NCI-H187 treated with DMSO at 0.1 percent for 48 hours (cell line): ENCODE results near the gene HOXA6.

Source experiments
- DNase-seq: peaks from one replicate; lab custom pipeline; 2025; lab: John Stamatoyannopoulos, UW

Gene HOXA6

DNA sequence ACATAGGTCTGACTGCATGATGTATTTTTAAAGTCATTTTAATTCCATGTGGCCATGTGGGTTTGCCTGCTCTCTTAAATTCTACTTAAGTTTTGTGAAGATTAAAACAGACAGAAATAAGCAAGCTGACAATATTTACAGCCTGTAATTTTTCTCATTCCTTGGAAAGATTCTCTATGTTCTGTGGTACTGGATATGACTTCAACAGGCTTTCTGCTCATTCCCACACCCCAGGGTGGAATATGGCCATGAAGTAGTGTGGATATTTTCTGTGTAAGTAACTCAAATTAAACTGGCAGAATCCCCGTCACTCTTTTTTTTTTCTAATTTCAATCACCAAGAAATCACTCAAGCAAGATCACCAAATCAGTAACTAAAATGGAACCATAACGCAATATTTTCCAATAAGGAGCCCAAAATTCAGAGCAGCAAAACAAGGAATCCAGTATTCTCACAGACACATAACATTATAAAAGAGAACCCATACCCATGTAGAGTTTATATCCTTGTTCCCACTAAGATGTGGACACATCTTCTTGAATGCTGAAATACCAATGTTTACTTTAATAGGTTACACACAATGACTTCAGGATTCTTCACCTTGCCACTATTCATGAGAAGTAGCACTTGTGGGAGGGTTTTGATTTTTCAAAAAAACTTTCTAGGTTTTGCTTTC lies 9.8 kb downstream of the HOXA6 start:
- DNase-seq, result no peak

DNA sequence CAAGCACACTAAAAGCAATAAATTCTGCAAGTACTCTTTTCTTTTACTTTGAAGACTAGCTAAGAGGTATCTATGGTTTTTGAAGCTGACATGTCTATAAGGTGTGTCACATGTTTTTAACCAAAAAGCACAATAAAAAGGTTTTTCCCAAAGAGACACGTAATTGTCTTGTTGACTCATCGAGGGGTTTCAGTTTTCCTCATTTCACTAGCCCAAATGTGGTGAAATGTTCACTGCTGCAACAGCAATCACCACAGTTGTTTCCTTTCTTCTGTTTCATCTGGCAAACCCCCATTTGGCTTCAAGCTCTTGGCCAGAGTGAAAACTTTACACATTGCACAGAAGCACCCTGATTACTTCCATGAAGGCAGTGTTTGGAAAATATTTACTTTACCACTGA lies 13.2 kb downstream of the HOXA6 start:
- DNase-seq, result no peak

DNA sequence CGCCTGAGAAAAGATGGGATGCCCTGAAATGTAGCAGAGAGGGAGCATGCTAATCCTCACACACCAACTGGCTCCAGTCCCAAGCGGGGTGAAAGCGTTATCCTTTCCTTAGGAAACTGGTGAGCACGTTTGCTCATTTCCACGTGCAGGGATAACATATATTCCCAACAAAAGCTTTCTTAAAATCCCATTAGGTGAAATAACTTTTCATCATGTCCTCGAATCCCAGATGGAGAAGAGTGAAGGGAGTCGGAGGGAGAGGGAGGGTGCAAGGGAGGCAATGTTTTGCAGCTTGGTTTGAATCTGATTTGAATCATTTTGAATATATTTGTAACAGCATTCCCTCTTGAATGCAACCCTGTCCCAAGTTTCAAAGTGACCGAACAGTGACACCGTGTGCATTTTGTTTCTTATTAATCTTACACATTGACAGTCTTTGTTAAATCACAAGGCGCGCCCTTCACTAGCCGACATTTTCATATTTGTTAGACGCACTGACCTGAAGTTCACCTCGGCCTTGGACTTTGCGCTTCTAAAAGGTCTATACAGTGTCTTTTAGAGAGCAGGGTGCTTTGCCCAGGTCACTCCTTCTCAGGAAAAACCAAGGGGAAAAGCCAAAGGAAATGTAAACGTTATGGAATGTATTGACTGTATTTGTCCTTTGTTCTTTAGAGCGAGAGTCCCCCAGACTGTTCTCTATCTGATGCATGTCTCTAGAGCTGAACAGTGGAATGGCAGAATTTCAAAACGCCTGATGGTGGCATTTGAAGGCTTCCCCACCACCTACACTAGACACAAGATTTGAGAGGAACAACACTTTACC lies 14.0 kb downstream of the HOXA6 start:
- DNase-seq, result no peak

DNA sequence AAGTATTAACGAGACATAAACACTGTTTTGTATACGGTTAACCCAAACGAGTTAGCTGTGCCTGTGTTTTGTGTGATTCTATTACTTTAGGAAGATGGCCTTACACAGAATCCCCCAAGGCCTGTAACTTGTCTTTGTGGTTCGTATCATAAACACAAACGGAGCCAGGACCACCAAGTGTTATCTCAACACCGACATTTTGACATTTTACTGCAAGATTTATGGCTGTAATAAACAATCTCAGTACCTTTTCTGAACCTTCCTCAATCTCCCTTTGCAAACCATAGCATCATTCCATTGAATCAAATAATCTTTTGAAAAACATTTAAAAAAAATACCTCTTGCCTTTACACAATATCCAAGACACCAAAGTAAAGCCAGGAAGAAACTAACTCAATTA lies 14.6 kb downstream of the HOXA6 start:
- DNase-seq, result no peak

DNA sequence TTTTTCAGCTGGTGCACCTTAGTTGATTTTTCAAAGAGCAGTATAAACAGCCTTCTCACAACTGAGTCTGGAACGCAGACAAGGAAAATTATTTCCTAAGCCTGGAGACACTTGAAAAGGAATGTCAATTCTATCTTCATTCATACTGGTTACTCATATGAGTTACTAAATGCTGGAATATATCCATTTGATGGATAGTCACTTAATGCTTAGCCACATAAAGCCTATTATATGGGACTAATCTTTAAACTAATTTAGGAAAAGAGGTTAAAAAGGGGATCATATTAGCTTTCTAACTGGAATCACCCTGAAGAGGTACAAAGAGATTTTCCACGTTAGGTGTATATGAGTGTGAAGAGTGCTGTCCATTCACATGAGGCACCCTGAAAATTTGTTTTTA lies 15.4 kb downstream of the HOXA6 start:
- no peak for DNase-seq

DNA sequence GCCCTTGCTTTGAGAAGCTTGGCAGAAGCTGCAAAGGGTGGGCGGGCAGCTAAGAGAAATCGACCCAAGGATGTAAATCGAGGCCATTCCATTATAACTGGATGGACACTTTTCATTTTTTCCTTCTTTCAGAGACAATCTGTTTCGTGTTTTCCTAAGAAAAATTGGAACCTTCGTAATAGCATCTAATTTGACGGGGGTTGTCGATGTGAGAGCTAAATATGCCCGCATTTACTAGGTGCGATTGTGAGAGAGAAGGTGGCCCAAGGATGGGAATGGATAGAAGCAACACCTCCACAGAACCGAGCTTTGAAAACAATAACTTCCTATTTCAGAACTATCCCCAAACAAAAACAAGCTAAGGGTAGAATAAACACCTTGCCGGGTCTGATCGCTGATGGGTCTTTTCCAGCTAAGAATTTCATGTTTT lies 16.2 kb downstream of the HOXA6 start:
- DNase-seq, result no peak

DNA sequence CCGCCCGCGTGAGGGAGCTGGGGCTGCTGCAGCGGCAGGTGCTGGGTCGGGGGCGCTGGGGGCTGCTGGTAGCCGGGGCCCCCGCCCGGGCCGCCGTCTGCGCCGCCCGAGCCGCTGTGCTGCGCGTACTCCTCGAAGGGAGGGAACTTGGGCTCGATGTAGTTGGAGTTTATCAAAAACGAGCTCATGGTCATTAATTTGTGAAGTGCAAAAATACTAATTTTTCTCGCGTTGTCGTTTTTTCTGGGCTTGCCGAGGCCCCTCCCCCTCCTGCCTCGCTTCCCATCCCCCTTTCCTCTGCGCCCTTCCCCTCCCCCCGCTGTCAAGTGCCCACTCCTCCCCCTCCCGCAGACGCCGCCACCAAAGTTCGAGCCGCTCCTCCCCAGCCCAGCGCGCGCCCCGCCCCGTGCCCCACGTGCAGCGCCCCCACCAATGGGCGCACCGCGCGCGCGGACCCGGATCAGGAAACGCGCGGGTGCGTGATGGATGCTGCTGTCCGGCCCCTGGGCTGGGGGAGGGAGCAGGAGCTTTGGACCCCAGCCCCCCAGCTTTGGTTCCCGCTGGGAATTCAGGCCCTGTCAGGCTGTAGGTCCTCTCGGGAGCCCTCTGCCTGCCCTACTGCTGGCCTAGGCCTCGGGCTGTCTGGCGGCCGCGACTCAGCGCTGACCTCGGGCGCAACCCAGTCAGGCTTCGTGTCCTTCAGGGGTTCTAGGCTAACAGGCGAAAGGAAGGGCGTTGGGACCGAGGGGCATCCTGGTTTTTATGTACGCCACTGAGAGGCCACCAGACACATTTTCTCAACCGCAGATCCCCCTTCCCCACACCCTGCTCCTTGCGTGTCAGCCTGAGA lies 16.8 kb downstream of the HOXA6 start, which contains the start of gene HOXA4:
TSS of gene HOXA4 (minus strand) at position 218 of the 850 bp plus-strand sequence. CDS start at position 194, 24 bp downstream.
- DNase-seq, result no peak

DNA sequence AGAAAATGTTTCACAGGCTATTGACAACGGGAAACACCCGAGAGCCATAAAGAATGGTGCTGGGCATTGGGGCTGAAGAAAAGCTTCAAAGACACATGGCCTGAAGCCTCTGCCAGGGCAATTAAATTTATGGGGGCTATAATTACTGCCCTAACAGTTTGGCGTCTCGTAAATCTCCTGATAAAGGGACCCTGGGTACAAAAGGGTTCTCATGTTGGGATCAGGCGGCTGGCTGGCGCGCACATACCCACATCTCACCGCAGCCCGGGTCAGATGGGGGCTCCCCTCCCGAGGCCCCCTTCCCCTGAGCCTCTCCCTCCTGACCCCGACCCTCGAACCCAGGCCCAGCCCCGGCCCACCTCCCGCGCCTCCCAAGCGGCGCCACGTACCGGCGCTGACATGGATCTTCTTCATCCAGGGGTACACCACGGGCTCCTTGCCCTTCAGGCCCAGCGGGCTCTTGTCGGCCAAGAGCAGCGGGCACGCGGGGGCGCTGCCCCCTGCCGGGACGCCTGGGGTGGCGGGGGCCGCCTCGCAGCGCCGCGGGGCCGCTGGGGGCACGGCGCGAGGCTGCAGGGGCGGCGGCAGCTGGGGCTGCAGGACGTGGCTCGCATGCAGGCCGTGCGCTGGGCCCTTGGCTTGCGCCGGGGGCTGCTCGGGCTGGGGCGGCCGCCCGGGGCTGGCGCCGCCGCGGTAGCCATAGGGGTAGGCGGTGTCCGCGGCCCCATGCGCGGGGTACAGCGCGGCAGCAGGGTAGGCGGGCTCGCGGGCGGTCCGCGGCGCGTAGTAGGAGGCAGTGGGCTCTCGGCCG lies 17.6 kb downstream of the HOXA6 start:
- no peak for DNase-seq

DNA sequence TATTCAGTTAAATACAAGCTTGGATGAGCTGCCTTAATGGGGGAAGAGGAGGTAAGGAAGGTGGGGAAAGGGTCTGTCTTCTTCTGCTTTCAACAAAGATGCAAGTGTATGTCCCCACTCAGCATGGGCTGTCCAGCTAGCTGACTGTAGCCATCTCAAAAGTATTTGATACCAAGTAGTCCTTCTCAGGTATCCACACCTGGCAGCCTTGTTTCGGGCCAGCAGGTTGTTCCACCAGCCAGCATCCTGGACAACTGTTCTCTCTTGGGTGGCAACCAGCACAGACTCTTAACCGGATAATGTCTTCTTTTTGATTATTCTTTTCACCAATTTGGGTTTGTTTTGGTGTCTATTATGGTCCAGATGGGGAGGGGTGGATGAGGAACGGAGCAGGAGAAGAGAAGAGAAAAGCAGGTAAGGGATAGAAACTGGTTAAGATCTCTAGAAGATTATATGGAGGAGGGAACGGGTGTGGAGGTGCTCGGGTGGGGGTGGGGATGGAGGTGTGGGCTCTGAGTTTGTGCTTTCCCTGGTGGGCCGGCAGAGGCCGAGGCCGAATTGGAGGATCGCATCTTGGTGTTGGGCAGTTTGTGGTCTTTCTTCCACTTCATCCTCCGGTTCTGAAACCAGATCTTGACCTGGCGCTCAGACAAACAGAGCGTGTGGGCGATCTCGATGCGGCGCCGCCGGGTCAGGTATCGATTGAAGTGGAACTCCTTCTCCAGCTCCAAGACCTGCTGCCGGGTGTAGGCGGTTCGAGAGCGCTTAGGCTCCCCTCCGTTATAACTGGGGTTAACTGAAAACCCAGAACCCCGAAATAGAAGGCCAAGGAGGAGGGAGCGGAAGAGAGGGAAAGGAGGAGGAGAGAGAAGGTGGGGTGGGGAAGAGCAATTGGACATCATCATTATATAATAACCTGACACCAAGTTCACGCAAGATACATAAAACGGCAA lies 18.5 kb downstream of the HOXA6 start:
- DNase-seq, result no peak

DNA sequence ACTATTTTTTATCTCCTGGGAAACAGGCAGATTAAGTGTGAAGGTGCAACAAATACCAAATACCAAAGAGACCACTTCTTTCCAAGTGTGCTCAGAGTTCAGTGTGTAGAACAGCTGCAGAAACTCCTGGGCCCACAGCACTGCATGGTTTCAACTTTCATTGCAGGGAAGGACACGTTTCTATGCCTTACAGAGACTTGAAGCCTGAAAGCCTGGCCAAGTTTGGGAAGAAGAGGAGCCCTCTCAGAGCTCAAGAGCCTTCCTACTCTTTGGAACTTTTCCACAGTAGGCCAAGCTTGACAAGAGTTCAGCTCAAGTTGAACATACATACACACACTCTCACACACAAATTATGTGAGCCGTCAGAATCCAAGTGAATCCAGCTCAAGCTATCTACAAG lies 19.5 kb downstream of the HOXA6 start:
- no peak for DNase-seq

DNA sequence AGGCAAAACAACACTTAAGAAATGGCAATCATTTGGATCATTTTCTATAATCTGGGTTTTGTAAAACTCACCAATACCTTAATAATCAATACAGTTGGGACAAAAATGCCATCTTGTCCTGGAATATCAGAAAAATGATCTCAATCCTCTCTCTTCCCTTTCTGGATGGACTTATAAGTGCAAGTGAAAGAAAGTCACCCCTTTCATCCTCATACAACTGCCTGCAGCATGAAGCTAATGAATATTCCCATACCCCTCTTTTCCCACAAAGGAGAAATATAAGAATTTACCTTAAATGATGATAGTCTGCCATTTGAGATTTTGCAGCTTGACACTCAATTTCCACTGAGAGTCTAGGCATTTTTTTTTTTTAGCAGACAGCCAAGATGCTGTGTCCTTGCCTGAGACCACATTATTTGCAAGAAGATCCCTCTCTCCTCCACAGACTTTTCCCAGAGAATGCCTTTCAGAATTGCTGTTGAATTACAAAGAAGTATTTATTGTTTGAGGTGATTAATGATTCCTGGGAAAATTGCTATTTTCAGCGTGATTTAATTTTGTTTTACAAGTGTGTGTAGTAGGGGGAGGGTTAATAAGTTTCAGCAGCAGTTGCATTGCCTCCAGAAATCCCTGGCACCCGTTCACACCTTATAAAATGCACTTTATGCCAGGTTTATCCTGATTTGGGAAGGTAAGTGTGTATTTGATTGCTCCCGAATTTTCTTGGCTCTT lies 20.8 kb downstream of the HOXA6 start:
- DNase-seq, result no peak

DNA sequence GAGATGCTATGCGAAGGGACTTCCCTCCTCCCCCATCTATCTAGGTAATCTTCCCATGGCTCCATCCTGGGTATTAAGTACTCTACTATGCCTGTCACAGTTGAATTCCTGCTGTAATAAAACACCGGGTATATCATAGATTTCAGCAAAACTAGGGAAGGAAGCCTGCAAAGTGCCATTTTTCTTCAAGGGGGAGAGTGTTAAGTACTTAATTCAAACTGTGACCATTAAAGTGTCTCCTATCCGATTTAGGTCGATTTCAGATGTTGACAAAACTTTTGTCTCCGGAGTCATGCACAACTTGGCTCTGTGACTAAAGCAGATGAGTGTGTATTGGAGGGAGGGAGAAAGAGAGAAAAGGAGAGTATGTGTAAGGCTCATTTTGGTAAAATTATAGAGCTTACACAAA lies 21.6 kb downstream of the HOXA6 start:
- DNase-seq, result no peak

DNA sequence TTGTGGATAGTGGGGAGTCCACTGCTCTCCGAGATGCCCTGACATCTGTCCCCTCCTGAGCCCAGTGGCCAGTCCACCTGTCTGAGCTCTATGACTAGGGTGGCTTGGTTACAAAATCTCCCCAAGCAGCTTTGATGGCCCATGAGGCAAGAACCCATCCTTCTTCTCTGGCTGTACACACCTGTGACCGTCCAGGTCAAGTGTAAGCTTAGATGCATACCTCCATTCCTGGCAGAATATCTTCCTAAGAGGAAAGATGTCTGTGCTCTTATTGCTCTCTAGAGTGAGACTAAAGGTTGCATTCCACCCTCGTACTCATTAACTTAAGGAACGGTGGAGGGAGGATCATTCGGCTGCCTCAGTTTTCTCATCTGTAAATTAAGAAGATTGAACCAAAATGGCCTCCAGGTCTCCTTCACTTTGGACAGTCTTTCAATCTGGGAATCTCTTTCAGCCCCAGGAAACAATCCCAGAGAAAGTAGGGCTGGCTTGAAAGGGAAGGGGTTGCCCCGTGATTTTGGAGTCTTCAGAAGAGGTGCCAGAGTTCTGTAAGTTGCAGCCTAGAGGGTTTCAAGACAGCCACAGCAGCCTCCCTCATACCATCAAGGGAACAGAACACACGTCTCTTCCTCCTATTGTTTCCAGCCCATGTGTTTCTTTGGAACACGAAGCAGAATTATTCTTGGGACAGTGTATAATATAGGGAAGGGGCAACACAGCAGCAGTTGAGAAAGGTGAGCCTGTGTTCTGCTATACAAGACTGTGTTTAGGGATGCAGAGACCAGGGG lies 22.5 kb downstream of the HOXA6 start:
- no peak for DNase-seq

DNA sequence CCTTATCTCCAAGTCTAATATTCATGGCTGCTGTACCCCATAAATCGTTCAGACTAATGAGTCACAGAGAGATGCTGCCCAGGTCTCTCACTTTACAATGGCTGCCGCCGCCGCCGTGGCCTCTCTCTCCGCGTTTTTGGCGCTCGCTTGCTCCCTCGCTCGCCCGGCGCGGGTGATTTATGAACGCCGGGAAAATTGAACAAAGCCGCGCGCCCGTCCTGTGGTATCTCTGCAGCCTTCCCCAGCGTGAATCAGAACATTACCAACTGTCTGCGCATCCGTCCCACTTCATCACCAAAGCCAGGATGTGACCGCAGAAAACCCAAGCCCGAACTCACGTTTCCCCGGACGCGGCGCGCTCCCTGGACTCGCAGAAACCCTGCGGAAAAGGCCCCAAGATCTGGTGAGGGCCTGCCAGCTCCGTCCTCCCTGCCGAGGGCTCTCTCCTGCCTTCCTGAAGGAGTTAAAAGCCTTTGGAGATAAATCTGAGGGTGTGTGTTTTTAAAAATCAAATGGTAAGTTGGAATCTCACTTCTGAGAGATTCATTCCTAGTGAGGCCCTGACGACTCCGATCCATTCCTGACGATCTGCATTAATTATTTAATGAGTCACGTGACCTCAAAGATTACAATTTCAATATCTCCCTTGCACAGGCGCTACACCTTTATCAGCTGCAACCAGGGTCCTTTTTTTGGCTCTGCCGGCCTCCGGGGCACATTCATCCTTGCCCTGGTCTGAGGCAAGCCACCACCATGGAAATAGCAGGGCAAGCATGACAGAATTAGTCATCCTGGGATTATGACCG lies 23.3 kb downstream of the HOXA6 start:
- no peak for DNase-seq

DNA sequence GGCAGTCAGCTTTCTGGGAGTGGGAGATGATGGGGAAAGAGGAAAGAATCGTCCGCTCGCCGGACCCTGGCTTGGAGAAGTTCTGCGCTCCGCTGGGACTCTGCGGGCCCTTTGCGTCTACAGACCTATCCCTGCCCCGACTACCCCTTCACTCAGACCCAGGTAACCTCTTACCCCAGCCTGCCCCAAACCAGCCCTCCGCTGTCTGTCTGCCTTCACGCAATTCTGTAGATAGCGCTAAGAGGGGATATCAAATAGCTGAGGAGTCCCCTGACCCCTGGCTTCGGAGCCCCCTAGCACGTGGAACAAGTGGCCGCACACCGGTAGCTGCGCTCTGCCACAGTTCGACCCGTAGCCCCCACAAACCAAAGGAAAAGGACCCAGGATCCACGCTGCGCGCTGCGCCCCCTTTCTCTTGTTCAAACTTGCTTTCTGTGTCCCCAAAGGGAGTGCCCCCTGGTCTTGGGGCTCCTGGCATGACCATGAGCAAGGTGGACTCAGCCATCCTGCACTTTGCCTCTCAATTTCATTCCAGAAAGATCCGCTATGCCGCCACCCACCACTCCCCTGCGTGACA lies 24.0 kb downstream of the HOXA6 start:
- no peak for DNase-seq

DNA sequence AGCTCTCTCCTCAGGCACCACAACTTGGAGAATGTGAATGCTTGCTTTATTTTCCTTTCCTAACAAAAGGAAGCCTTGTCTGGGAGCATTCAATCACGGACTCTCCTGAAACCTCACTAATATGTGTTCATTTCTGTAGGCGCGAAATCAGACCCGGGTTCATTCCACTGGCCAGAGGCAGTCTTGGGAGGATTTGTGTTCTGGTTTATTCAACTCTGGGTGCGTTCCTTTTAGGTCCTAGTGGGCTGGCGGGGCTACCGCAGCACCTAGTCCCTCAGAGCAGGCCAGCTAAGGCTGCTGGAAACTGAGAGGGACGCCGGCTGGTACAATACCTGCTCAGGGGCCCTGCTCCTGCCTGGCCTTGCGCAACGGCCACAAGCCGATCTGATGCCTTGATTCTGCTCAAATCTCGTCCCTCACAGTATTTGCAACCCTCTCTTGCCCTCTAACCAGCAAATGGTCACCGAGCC lies 24.5 kb downstream of the HOXA6 start:
- no peak for DNase-seq

DNA sequence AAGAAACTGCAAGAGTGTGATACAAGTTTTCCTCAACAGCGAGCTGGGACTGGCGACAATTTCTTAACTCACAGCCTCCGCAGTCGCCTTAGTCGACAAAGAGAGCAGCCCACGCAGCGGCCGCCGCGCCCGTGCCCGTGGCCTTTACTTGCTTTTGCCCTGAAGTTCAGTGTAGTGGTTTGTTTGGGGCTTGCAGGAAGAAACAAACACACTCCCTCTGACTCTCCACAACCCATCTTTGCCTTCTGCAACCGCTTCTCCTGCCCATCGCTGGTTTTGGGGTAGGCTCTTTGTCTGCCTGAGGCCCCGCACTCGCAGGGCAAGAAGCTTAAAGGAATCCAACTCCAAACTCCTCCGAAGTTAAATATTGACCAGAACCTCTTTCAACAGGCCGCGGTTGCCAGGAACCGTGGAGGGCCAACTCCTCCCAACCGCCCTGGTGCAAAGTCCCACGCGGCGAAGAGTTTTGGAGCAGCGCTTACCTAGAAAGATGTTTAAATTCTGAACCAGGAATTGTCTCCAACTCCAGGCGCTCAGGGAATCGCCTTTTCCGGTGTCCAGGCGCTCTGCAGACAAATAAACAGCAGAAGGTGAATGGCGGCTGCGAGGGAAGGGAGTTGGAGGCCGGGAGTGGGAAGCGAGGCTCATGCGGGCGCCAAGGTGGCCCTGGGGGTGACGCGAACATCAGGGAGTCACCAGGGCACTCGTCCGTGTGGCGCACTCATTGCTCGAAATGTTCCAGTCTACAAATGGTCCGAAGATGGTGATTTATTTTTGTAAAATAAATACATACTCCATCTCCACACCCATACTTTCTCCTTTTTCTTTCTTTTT lies 25.3 kb downstream of the HOXA6 start:
- DNase-seq, result no peak
